Chondrocyte (in vitro differentiated cells): ENCODE data around the gene ZNF691. TPM values are rescaled to one million over a fixed set of nuclear protein-coding genes. Genes with fewer than 3 reads are reported as not detected.

Source experiments
- DNase-seq: peaks from one replicate; pipeline ENCODE4 v3.0.0; 2021; ENCODE audit warnings: mixed read lengths, low spot score
- H3K27ac Mint-ChIP-seq: one replicate; pipeline ENCODE4 v1.8.0; 2021; ENCODE audit warnings: mild to moderate bottlenecking, moderate library complexity, mixed read lengths; ENCODE audit not compliant: unreplicated experiment
- H3K27me3 Mint-ChIP-seq: 2 replicates; pipeline ENCODE4 v1.8.0; 2021; ENCODE audit warnings: low read depth, mixed read lengths
- H3K36me3 Mint-ChIP-seq: 2 replicates; pipeline ENCODE4 v1.8.0; 2021; ENCODE audit warnings: low read depth, mixed read lengths
- H3K4me1 Mint-ChIP-seq: 2 replicates; pipeline ENCODE4 v1.8.0; 2021; ENCODE audit warnings: low read depth, mild to moderate bottlenecking, mixed read lengths
- H3K4me3 Mint-ChIP-seq: one replicate; pipeline ENCODE4 v1.8.0; 2021; ENCODE audit warnings: mild to moderate bottlenecking, moderate library complexity, mixed read lengths; ENCODE audit not compliant: unreplicated experiment
- H3K9me3 Mint-ChIP-seq: 2 replicates; pipeline ENCODE4 v1.8.0; 2021; ENCODE audit warnings: low read depth, mixed read lengths
- CTCF ChIP-seq: fragments of 200-600 bp; sonication (generic); IDR thresholded peaks from 2 replicates; pipeline ENCODE4 v1.5.0; 2021; ENCODE audit warnings: antibody characterized with exemption, mild to moderate bottlenecking, moderate library complexity
- total RNA-seq: library from RNA; stranded (reverse); gene quantifications from 3 replicates; pipeline ENCODE4 v1.2.1, GENCODE V29; 2021

The ZNF691 gene
- total RNA-seq, 1 donor from 2014 or later, result 7.4 TPM

GRCh38 chr1:42832641-42833240 is 13.7 kb upstream of the ZNF691 start:
- H3K4me1 Mint-ChIP-seq, result no peaks in the 10 kb centered on the region
- no peak for TF ChIP-seq CTCF
- H3K4me3 Mint-ChIP-seq, result no peak overlapping the region

GRCh38 chr1:42833981-42834380 is 12.4 kb upstream of the ZNF691 start:
- Mint-ChIP-seq H3K27ac (no peak overlapping the region), H3K27me3 (no peaks in the 10 kb centered on the region), H3K36me3 (peaks cover 24% of the 10 kb centered on the region), H3K9me3 (no peaks in the 10 kb centered on the region), H3K4me3 (no peak overlapping the region), H3K4me1 (no peaks in the 10 kb centered on the region)
- no peak for DNase-seq
- TF ChIP-seq CTCF, result no peak

More at GRCh38 chr1:42832641-42833240, 13.7 kb upstream of the ZNF691 start:
- Mint-ChIP-seq H3K27ac (no peak overlapping the region), H3K36me3 (peaks cover 22% of the 10 kb centered on the region), H3K27me3 (no peaks in the 10 kb centered on the region), H3K9me3 (no peaks in the 10 kb centered on the region)
- DNase-seq, result no peak

DNA sequence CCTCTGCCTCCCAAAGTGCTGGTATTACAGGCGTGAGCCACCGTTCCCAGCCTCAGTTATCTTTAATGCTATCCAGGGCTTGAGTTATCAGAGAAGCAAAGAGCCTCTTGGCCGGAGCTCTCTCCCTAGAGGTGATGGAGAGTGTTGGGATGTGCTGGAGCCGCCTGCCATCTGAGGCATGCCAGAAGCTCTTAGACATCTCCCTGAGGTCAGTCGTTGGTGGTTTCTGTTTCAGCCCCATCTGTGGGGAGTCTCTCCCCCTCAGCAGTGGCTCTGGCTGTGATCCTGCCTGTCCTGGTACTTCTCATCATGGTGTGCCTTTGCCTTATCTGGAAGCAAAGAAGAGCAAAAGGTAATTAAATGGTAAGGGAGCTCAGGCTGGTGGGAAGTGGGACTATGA is 11.6 kb upstream of the ZNF691 start:
- peaks cover 22% of the 10 kb centered on the region for H3K36me3 Mint-ChIP-seq
- H3K27me3 Mint-ChIP-seq, result no peaks in the 10 kb centered on the region
- no peak overlapping the region for H3K4me3 Mint-ChIP-seq
- TF ChIP-seq CTCF, result no peak
- H3K4me1 Mint-ChIP-seq, result no peaks in the 10 kb centered on the region
- H3K27ac Mint-ChIP-seq, result no peak overlapping the region
- no peaks in the 10 kb centered on the region for H3K9me3 Mint-ChIP-seq
- DNase-seq, result no peak

DNA sequence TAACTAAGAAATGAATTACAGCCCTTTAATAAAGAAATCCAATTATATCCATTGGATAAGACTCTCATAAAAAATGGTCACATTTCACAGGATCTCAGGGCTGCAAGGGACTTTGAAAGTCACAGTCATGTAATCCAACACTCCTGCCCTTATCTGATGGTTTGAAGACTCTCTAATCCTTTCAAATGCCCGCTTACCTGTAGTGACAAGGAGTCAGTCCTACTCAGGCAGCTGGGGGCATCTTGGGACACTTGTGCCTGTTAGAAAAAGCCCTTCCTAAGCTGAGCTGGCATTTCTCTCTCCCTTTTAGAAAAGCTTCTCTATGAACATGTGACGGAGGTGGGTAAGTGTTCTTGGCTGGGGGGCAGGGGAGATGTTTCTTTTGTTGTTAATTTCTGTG is 11.0 kb upstream of the ZNF691 start:
- no peaks in the 10 kb centered on the region for H3K4me1 Mint-ChIP-seq
- TF ChIP-seq CTCF, result no peak
- H3K4me3 Mint-ChIP-seq, result no peak overlapping the region
- DNase-seq, result no peak
- no peaks in the 10 kb centered on the region for H3K27me3 Mint-ChIP-seq
- H3K27ac Mint-ChIP-seq, result no peak overlapping the region
- no peaks in the 10 kb centered on the region for H3K9me3 Mint-ChIP-seq
- peaks cover 20% of the 10 kb centered on the region for H3K36me3 Mint-ChIP-seq

DNA sequence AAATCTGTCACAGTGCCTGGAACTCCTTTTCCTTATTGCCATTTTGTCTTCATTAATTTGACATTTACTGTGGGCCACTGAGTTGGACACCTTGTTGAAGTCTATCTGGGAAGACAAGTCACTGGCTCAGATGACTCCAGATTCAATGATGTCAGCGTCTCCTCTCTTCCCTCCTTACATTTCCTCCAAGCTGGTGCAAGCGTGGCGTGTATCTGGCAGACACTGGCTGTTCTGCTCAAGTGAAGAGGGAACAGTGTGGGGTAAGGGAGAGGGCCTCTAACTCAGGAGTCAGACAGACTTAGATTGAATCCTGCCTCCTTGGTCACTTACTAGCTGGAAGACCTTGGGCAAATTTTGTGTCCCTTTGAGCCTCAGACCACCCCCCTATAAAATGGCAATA is 8.7 kb upstream of the ZNF691 start:
- H3K36me3 Mint-ChIP-seq, result peaks cover 22% of the 10 kb centered on the region
- H3K4me3 Mint-ChIP-seq, result no peak overlapping the region
- TF ChIP-seq CTCF, result no peak
- no peaks in the 10 kb centered on the region for H3K4me1 Mint-ChIP-seq
- H3K9me3 Mint-ChIP-seq, result no peaks in the 10 kb centered on the region
- H3K27me3 Mint-ChIP-seq, result no peaks in the 10 kb centered on the region
- no peak overlapping the region for H3K27ac Mint-ChIP-seq
- DNase-seq, result no peak
